ENCODE results near the gene ACAA1. TPM values are rescaled to one million over a fixed set of nuclear protein-coding genes. Genes with fewer than 3 reads are reported as not detected.

ACAA1 gene
- total RNA-seq, 1 experiment from 2014 or later, result 49.0 TPM

DNA sequence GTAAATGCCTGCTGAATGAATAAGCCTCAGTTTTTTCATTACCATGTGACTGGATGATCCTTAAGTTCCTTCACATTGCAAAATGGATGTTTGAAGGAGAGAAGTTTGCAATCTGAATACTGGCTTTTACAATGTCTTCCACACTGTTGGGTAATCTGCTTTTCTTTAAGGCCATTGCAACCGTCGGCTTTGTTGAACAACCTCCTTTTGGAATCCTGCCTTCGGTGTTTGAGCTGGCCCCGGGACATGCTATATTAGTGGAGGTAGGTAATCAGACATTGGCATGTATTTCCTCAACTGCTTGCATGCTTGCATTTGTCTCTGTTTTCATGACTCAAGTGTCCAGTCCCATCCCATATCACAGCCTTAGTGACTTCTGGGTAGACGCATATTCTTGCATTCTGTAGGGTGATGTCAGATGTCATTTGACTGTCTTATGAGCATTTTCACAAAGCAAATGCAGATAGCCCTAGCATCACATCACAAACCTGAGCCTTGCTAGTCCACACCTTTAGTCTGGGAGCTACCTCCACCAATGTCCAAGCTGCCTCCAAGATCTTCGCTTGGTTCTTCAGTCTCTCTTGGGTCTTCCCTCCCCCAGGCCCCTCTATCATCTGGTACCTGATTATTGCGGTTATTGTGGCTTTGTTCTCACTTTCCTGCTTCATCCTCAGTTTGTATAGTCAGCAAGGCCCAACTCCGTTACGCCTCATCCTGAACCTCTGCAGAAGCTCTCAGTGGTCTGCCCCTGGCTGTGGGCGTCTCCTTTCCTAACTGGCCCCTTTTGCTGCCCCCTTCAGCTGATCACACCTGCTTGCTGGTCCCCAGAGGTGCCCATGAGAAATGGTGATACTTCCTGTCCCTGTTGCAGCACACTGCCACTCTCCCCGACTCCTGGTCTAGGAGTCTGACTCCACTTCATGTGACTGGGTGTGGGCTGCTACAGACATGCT is 48.5 kb downstream of the ACAA1 start:
- H3K4me1 ChIP-seq (ENCODE audit: control insufficient read depth in 1 of 2, insufficient read depth in 2 of 2, low read length in 2 of 2), result no peaks in the 10 kb centered on the region
- no peak overlapping the region for H3K4me2 ChIP-seq (ENCODE audit: low read length)
- H3K9me3 ChIP-seq (ENCODE audit: control insufficient read depth in 1 of 2, insufficient read depth in 1 of 2, low read depth in 1 of 2, low read length in 2 of 2), result peaks cover 0 to 6% of the 10 kb centered on the region in 2 experiments; a peak in 1 of 4 replicates
- no peak overlapping the region for H3K4me3 ChIP-seq (replicated peaks in 1 of 2; ENCODE audit: low read depth in 1 of 2, low read length in 2 of 2)
- POLR2A ChIA-PET, result no interaction called here
- intact Hi-C loops (cut with micrococcal nuclease), result no loop called here
- no peak for DNase-seq (ENCODE audit: low read depth, low spot score)
- H4K20me1 ChIP-seq (ENCODE audit: insufficient read depth), result no peaks in the 10 kb centered on the region
- TF ChIP-seq YY1 (IDR thresholded peaks at IDR 0.05; ENCODE audit: extremely low read depth, insufficient replicate concordance, low read depth, low read length), result no peak
- TF ChIP-seq ZFX (IDR thresholded peaks at IDR 0.05), result no peak
- no peak for TF ChIP-seq ELF1 (IDR thresholded peaks at IDR 0.05; ENCODE audit: borderline replicate concordance, low read depth)
- no peak for TF ChIP-seq CEBPB (IDR thresholded peaks at IDR 0.05; ENCODE audit: low read depth)
- TF ChIP-seq ZNF274 (IDR thresholded peaks at IDR 0.05; ENCODE audit: low read depth, low read length), result no peak
- TF ChIP-seq, protein P1, sequence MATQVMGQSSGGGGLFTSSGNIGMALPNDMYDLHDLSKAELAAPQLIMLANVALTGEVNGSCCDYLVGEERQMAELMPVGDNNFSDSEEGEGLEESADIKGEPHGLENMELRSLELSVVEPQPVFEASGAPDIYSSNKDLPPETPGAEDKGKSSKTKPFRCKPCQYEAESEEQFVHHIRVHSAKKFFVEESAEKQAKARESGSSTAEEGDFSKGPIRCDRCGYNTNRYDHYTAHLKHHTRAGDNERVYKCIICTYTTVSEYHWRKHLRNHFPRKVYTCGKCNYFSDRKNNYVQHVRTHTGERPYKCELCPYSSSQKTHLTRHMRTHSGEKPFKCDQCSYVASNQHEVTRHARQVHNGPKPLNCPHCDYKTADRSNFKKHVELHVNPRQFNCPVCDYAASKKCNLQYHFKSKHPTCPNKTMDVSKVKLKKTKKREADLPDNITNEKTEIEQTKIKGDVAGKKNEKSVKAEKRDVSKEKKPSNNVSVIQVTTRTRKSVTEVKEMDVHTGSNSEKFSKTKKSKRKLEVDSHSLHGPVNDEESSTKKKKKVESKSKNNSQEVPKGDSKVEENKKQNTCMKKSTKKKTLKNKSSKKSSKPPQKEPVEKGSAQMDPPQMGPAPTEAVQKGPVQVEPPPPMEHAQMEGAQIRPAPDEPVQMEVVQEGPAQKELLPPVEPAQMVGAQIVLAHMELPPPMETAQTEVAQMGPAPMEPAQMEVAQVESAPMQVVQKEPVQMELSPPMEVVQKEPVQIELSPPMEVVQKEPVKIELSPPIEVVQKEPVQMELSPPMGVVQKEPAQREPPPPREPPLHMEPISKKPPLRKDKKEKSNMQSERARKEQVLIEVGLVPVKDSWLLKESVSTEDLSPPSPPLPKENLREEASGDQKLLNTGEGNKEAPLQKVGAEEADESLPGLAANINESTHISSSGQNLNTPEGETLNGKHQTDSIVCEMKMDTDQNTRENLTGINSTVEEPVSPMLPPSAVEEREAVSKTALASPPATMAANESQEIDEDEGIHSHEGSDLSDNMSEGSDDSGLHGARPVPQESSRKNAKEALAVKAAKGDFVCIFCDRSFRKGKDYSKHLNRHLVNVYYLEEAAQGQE (IDR thresholded peaks at IDR 0.05; ENCODE audit: low read depth), result no peak
- TF ChIP-seq, protein P2, sequence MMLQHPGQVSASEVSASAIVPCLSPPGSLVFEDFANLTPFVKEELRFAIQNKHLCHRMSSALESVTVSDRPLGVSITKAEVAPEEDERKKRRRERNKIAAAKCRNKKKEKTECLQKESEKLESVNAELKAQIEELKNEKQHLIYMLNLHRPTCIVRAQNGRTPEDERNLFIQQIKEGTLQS (IDR thresholded peaks at IDR 0.05), result no peak
- no peak for TF ChIP-seq CBX3 (IDR thresholded peaks at IDR 0.05; ENCODE audit: low read depth)
- TF ChIP-seq POLR2A (IDR thresholded peaks at IDR 0.05; ENCODE audit: borderline replicate concordance, extremely low read depth, insufficient read depth, insufficient read length), result no peak
- TF ChIP-seq, protein P3, sequence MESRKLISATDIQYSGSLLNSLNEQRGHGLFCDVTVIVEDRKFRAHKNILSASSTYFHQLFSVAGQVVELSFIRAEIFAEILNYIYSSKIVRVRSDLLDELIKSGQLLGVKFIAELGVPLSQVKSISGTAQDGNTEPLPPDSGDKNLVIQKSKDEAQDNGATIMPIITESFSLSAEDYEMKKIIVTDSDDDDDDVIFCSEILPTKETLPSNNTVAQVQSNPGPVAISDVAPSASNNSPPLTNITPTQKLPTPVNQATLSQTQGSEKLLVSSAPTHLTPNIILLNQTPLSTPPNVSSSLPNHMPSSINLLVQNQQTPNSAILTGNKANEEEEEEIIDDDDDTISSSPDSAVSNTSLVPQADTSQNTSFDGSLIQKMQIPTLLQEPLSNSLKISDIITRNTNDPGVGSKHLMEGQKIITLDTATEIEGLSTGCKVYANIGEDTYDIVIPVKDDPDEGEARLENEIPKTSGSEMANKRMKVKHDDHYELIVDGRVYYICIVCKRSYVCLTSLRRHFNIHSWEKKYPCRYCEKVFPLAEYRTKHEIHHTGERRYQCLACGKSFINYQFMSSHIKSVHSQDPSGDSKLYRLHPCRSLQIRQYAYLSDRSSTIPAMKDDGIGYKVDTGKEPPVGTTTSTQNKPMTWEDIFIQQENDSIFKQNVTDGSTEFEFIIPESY (IDR thresholded peaks at IDR 0.05; ENCODE audit: extremely low read depth, insufficient replicate concordance, low read length), result no peak
- TF ChIP-seq SRF (IDR thresholded peaks at IDR 0.05; ENCODE audit: low read depth), result no peak
- TF ChIP-seq SP1 (IDR thresholded peaks at IDR 0.05; ENCODE audit: low read depth), result no peak
- no peak for TF ChIP-seq EZH2 (IDR thresholded peaks at IDR 0.05)
- TF ChIP-seq TCF7L2 (IDR thresholded peaks at IDR 0.05; ENCODE audit: borderline replicate concordance, extremely low read depth, insufficient read depth, insufficient read length), result no peak
- TF ChIP-seq FOSL1 (IDR thresholded peaks at IDR 0.05; ENCODE audit: low read depth), result no peak
- TF ChIP-seq, protein P4, sequence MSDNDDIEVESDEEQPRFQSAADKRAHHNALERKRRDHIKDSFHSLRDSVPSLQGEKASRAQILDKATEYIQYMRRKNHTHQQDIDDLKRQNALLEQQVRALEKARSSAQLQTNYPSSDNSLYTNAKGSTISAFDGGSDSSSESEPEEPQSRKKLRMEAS (IDR thresholded peaks at IDR 0.05), result no peak
- TF ChIP-seq, protein P5, sequence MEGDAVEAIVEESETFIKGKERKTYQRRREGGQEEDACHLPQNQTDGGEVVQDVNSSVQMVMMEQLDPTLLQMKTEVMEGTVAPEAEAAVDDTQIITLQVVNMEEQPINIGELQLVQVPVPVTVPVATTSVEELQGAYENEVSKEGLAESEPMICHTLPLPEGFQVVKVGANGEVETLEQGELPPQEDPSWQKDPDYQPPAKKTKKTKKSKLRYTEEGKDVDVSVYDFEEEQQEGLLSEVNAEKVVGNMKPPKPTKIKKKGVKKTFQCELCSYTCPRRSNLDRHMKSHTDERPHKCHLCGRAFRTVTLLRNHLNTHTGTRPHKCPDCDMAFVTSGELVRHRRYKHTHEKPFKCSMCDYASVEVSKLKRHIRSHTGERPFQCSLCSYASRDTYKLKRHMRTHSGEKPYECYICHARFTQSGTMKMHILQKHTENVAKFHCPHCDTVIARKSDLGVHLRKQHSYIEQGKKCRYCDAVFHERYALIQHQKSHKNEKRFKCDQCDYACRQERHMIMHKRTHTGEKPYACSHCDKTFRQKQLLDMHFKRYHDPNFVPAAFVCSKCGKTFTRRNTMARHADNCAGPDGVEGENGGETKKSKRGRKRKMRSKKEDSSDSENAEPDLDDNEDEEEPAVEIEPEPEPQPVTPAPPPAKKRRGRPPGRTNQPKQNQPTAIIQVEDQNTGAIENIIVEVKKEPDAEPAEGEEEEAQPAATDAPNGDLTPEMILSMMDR (IDR thresholded peaks at IDR 0.05 in 2 of 3, conservative IDR thresholded peaks at IDR 0.05 in 1 of 3; ENCODE audit: borderline replicate concordance in 1 of 3, insufficient read depth in 1 of 3, low read depth in 2 of 3, low read length in 2 of 3), result no peak
- H3K27me3 ChIP-seq (ENCODE audit: insufficient read depth, low read length), result no peaks in the 10 kb centered on the region
- no peaks in the 10 kb centered on the region for H3K9me2 ChIP-seq (ENCODE audit: insufficient read depth)
- H3K79me2 ChIP-seq (ENCODE audit: insufficient read depth, low read length), result no peaks in the 10 kb centered on the region
- no peak overlapping the region for H3K27ac ChIP-seq (ENCODE audit: low read depth, low read length)
- no peak overlapping the region for H2AFZ ChIP-seq (ENCODE audit: low read depth, low read length, poor library complexity, severe bottlenecking)
- no peak overlapping the region for H3K9ac ChIP-seq (ENCODE audit: low read length)
- H3K36me3 ChIP-seq (ENCODE audit: control insufficient read depth in 1 of 2, insufficient read depth in 2 of 2, low read length in 2 of 2), result no peaks in the 10 kb centered on the region
- RAD21 ChIA-PET (ENCODE audit: low non-redundant PET in 1 of 2, low total read pairs in 2 of 2, uncharacterized antibody in 2 of 2, unreplicated experiment in 2 of 2), result no interaction called here
- CTCF ChIA-PET, result no interaction called here
- BruUV-seq (replicated peaks), result no TSS peak
- no peak for ATAC-seq
